Naive B cell (primary cell): ENCODE results near the gene FGF4. TPM values are rescaled to one million over a fixed set of nuclear protein-coding genes. Genes with fewer than 3 reads are reported as not detected.

Experiments
- ATAC-seq, 2 donors: fragments of 150-1000 bp; cut with Tn5 transposase; 2 replicates each; pipeline ENCODE4 v1.10.0; 2021; ENCODE audit warnings: low read depth in 2 of 2, mild to moderate bottlenecking in 2 of 2, moderate library complexity in 2 of 2
- DNase-seq: peaks from one replicate; pipeline ENCODE4 v3.0.0; 2022
- H3K27ac Mint-ChIP-seq, 6 donors: one replicate each; pipeline ENCODE4 v1.8.0; 2020 to 2022; ENCODE audit warnings: mild to moderate bottlenecking in 6 of 6, mixed read lengths in 6 of 6, moderate library complexity in 5 of 6, inconsistent platforms in 2 of 6
- H3K27me3 Mint-ChIP-seq, 3 donors: one replicate each; pipeline ENCODE4 v1.8.0; 2021 to 2022; ENCODE audit warnings: mixed read lengths in 3 of 3, mild to moderate bottlenecking in 1 of 3
- H3K36me3 Mint-ChIP-seq, 2 donors: one replicate each; pipeline ENCODE4 v1.8.0; 2020 to 2022; ENCODE audit warnings: mixed read lengths in 2 of 2, inconsistent platforms in 1 of 2, mild to moderate bottlenecking in 1 of 2
- H3K4me1 Mint-ChIP-seq, 3 donors: one replicate each; pipeline ENCODE4 v1.8.0; 2020 to 2022; ENCODE audit warnings: mixed read lengths in 3 of 3, inconsistent platforms in 1 of 3, mild to moderate bottlenecking in 1 of 3, moderate library complexity in 1 of 3
- H3K4me3 Mint-ChIP-seq, 8 donors: one replicate each; pipeline ENCODE4 v1.8.0; 2020 to 2022; ENCODE audit warnings: mild to moderate bottlenecking in 8 of 8, mixed read lengths in 8 of 8, moderate library complexity in 8 of 8, inconsistent platforms in 2 of 8
- H3K9me3 Mint-ChIP-seq, 7 donors: one replicate each; pipeline ENCODE4 v1.8.0; 2020 to 2022; ENCODE audit warnings: mixed read lengths in 7 of 7, mild to moderate bottlenecking in 5 of 7, inconsistent platforms in 2 of 7, moderate library complexity in 1 of 7
- polyA plus RNA-seq, 6 donors: library from polyadenylated mRNA; unstranded; fragments of 300-500 nt; fragmentation: Illumina TruSeq; gene quantifications; one replicate each; pipeline ENCODE4 v1.2.3, GENCODE V29; 2021; ENCODE audit warnings: low read depth in 6 of 6

The FGF4 gene
- polyA plus RNA-seq, 6 donors from 2014 or later = not detected

DNA sequence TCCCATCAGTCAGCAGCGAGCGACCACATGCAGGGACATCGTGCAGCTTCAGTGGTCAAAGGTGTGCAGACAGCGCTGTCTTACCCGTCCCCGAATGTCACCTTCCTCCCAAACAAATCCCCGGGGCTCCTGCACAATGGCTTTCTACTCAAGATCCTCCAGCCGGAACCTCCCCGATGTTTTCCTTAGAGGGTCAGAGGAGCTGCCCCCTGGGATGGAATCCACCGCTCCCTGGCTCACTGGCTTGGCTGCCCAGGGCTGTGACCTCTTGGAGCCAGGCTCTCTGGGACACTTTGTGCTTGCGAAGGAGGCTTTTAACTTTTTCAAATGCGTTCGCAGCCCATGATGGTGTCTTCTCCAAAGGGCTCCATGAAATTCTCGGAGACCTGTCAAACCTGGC lies 54.0 kb downstream of the FGF4 start:
- peaks cover 0 to 9% (median 0%) of the 10 kb centered on the region in 7 donors for H3K9me3 Mint-ChIP-seq
- no peak overlapping the region for H3K27ac Mint-ChIP-seq

More for the DNA sequence above, 54.0 kb downstream of the FGF4 start:
- peaks cover 57 to 78% (median 70%) of the 10 kb centered on the region in 3 donors for H3K27me3 Mint-ChIP-seq
- peaks cover 0 to 8% (median 4%) of the 10 kb centered on the region in 3 donors for H3K4me1 Mint-ChIP-seq
- no peak overlapping the region for H3K4me3 Mint-ChIP-seq
- no peak for DNase-seq
- ATAC-seq = no peak
- H3K36me3 Mint-ChIP-seq = no peaks in the 10 kb centered on the region

Other genes starting within 250 kb of the FGF4 start
- 1 to 10 TPM in 5 of 6 donors, not detected in 1; 1.6 to 7.7 (median 4.5) TPM for gene CCND1, start 134.2 kb downstream of the FGF4 start, polyA plus RNA-seq
- gene LTO1, start 100.0 kb downstream of the FGF4 start, polyA plus RNA-seq = 10 to 100 TPM; 15.9 to 26.9 (median 16.8) TPM
- gene FGF19, start 71.3 kb downstream of the FGF4 start, polyA plus RNA-seq = not detected
- not detected for gene FGF3, start 44.1 kb upstream of the FGF4 start, polyA plus RNA-seq